Osteocyte (in vitro differentiated cells): ENCODE measurements around the gene GSTA5. TPM values are rescaled to one million over a fixed set of nuclear protein-coding genes. Genes with fewer than 3 reads are reported as not detected.
A peak's percentile ranks its signal among the peaks of the same experiment; 100 is the strongest.

Source experiments
- DNase-seq: peaks from one replicate; pipeline ENCODE4 v3.0.0; 2021; ENCODE audit warnings: mixed read lengths; ENCODE audit not compliant: unreplicated experiment; ENCODE audit errors: extremely low spot score
- H3K27ac Mint-ChIP-seq: one replicate; pipeline ENCODE4 v1.8.0; 2021; ENCODE audit warnings: mild to moderate bottlenecking, mixed read lengths; ENCODE audit not compliant: unreplicated experiment
- H3K27me3 Mint-ChIP-seq: one replicate; pipeline ENCODE4 v1.8.0; 2021; ENCODE audit warnings: mixed read lengths; ENCODE audit not compliant: unreplicated experiment
- H3K36me3 Mint-ChIP-seq: one replicate; pipeline ENCODE4 v1.8.0; 2021; ENCODE audit warnings: mixed read lengths; ENCODE audit not compliant: unreplicated experiment
- H3K4me1 Mint-ChIP-seq: one replicate; pipeline ENCODE4 v1.8.0; 2021; ENCODE audit warnings: mixed read lengths; ENCODE audit not compliant: unreplicated experiment
- H3K4me3 Mint-ChIP-seq: one replicate; pipeline ENCODE4 v1.8.0; 2021; ENCODE audit warnings: mild to moderate bottlenecking, moderate library complexity, mixed read lengths; ENCODE audit not compliant: unreplicated experiment
- H3K9me3 Mint-ChIP-seq: one replicate; pipeline ENCODE4 v1.8.0; 2021; ENCODE audit warnings: mixed read lengths; ENCODE audit not compliant: unreplicated experiment
- total RNA-seq: library from RNA; stranded (reverse); gene quantifications from 2 replicates; pipeline ENCODE4 v1.2.1, GENCODE V29; 2021
- TF ChIP-seq, protein P1 (sequence below): fragments of 200-600 bp; sonication (generic); IDR thresholded peaks from 2 replicates; pipeline ENCODE4 v1.5.0; 2021; ENCODE audit warnings: antibody characterized with exemption, mild to moderate bottlenecking, moderate library complexity

The GSTA5 gene
- total RNA-seq, 1 donor from 2014 or later = not detected

DNA sequence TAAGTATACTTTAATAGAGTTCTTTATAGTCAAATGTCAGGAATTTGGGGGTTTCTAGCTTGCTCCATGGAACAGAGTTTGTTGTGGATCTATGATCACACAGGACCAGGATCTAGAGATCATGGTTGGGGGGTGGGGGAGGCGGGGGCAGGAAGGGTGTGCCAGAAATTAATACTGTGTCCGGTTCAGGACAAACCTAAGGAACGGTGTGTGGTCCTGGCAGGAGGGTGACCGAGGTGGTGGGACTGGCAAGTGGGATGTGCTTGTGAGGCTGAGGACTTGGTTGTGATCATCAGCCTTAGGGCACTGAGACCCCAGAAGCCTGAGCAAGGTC is 41.0 kb upstream of the GSTA5 start:
- H3K4me1 Mint-ChIP-seq = peaks cover 4% of the 10 kb centered on the region
- DNase-seq = no peak
- H3K36me3 Mint-ChIP-seq = no peaks in the 10 kb centered on the region
- TF ChIP-seq, protein P1, sequence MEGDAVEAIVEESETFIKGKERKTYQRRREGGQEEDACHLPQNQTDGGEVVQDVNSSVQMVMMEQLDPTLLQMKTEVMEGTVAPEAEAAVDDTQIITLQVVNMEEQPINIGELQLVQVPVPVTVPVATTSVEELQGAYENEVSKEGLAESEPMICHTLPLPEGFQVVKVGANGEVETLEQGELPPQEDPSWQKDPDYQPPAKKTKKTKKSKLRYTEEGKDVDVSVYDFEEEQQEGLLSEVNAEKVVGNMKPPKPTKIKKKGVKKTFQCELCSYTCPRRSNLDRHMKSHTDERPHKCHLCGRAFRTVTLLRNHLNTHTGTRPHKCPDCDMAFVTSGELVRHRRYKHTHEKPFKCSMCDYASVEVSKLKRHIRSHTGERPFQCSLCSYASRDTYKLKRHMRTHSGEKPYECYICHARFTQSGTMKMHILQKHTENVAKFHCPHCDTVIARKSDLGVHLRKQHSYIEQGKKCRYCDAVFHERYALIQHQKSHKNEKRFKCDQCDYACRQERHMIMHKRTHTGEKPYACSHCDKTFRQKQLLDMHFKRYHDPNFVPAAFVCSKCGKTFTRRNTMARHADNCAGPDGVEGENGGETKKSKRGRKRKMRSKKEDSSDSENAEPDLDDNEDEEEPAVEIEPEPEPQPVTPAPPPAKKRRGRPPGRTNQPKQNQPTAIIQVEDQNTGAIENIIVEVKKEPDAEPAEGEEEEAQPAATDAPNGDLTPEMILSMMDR = no peak
- H3K27me3 Mint-ChIP-seq = peaks cover 3% of the 10 kb centered on the region
- H3K4me3 Mint-ChIP-seq = peak overlapping the region; percentile 80
- H3K27ac Mint-ChIP-seq = no peak overlapping the region
- no peaks in the 10 kb centered on the region for H3K9me3 Mint-ChIP-seq

DNA sequence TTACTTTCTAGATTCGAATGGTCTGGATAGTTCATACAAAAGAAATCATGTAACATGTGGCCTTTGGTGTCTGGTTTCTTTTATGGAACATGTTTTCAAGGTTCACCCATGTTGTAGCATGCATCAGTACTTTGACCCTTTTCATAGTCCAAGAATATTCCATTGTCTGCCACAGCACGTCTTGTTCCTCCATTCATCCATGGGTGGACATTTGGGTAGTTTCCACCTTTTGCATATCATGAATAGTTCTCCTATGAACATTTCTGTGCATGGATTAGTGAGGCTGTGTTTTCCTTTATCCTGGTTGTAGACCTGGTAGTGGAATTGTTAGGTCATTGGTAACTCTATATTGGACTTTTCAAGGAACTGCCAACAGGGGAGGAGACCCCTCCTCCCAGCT is 37.2 kb upstream of the GSTA5 start:
- no peaks in the 10 kb centered on the region for H3K27me3 Mint-ChIP-seq
- H3K9me3 Mint-ChIP-seq = no peaks in the 10 kb centered on the region
- no peak overlapping the region for H3K27ac Mint-ChIP-seq
- no peaks in the 10 kb centered on the region for H3K36me3 Mint-ChIP-seq
- peaks cover 7% of the 10 kb centered on the region for H3K4me1 Mint-ChIP-seq
- TF ChIP-seq, protein P1 = no peak
- H3K4me3 Mint-ChIP-seq = no peak overlapping the region
- no peak for DNase-seq

DNA sequence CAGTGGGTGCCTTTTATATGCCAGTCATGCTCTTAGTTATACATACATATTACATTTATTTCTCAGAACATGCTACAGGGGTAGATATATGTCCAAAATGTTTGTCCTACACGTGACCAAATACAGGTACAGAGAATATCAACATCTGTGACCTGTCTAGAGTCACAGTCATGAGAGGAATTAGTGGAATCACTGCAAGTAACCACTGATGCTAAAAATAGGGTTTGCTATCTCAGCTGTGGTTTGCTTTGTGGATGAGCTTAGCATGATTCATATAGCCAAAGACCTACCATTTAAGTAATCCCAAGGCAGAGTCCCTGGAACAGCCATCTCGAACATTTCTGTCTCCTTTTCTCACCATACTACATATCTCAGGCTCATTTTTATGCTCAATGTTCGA is 36.6 kb upstream of the GSTA5 start:
- H3K36me3 Mint-ChIP-seq = no peaks in the 10 kb centered on the region

DNA sequence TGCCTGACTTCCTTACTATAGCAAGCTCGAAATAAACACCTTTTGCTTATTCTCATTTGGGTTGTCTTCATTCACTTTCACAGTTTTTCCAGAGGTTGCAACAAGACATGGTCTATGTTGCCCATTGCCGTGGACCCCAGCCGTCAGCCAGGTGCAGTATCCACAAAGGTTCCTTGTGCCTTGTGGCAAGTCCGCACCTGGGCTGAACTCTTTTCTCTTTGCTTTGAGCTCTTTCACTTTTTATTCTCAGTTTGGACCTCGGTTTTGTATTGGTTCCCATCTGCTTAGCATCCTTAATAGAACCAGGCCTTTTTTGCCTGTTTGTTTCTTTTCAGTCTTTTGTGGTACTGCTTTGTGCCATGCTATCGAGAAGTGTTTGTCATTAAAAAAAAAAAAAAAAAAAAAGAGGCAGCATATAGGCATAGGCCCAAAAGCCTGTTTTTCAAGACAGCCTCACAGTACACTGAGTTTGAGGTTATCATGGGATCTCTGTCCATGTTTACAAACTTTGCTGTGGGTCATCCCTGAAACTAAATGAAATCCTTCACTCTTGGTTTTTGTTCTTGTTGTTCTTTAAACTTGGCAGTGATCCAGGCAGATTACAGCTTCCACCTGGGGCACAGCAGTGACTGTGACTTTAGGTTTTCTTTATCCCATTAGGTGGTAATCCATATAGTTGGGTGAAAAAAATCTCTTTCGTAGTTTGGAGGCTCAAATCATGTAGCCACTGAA is 35.6 kb upstream of the GSTA5 start:
- Mint-ChIP-seq H3K4me1 (peaks cover 5% of the 10 kb centered on the region), H3K4me3 (no peak overlapping the region), H3K27ac (no peak overlapping the region), H3K9me3 (no peaks in the 10 kb centered on the region), H3K36me3 (no peaks in the 10 kb centered on the region), H3K27me3 (no peaks in the 10 kb centered on the region)
- TF ChIP-seq, protein P1 = no peak
- DNase-seq = no peak

More for the DNA sequence above, 36.6 kb upstream of the GSTA5 start:
- no peak overlapping the region for H3K27ac Mint-ChIP-seq
- no peaks in the 10 kb centered on the region for H3K27me3 Mint-ChIP-seq
- TF ChIP-seq, protein P1 = no peak
- no peak for DNase-seq
- H3K9me3 Mint-ChIP-seq = no peaks in the 10 kb centered on the region
- H3K4me3 Mint-ChIP-seq = no peak overlapping the region
- peaks cover 7% of the 10 kb centered on the region for H3K4me1 Mint-ChIP-seq

DNA sequence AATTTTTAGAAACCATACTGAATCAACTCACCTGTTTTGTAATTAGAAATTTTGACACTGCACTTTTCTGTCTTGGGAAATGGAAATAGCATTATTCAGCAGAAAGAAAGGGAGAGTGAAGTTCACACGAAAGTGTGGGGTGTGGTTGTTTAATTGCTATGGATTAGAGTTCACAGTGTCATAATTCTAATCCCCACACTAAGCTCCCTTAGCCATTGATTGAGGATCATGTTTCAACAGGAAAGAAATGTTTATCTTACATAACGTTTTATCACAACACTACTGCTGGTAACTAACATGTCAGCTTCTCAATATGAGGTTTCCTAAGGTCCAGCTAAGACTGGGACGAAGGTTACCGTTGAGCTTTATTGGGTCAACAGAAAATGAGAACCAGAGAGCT is 31.4 kb upstream of the GSTA5 start:
- H3K36me3 Mint-ChIP-seq = no peaks in the 10 kb centered on the region
- TF ChIP-seq, protein P1 = no peak
- H3K4me3 Mint-ChIP-seq = no peak overlapping the region
- H3K4me1 Mint-ChIP-seq = peaks cover 3% of the 10 kb centered on the region
- no peaks in the 10 kb centered on the region for H3K27me3 Mint-ChIP-seq
- no peaks in the 10 kb centered on the region for H3K9me3 Mint-ChIP-seq
- H3K27ac Mint-ChIP-seq = no peak overlapping the region
- DNase-seq = no peak
